Measurements from ENCODE around the gene MPLKIP.

- no peak for TF ChIP-seq ELK1 (IDR thresholded peaks at IDR 0.05; ENCODE audit: low read depth, low read length)
- TF ChIP-seq POLR2A (IDR thresholded peaks at IDR 0.05; ENCODE audit: low read depth, low read length): no peak
- no peak for TF ChIP-seq MYB (IDR thresholded peaks at IDR 0.05; ENCODE audit: borderline replicate concordance, low read depth, low read length)
- no peak for TF ChIP-seq CEBPB (IDR thresholded peaks at IDR 0.05; ENCODE audit: borderline replicate concordance in 1 of 2, low read depth in 2 of 2, low read length in 2 of 2)
- no peak for TF ChIP-seq CTCF (IDR thresholded peaks at IDR 0.05 in 2 of 3, conservative IDR thresholded peaks at IDR 0.05 in 1 of 3; ENCODE audit: control insufficient read depth in 2 of 3, extremely low read depth in 1 of 3, insufficient read depth in 1 of 3, low read depth in 3 of 3, low read length in 3 of 3)
- TF ChIP-seq ZNF384 (IDR thresholded peaks at IDR 0.05; ENCODE audit: borderline replicate concordance, low read depth, low read length): no peak
- no peak for TF ChIP-seq POLR2AphosphoS5 (IDR thresholded peaks at IDR 0.05; ENCODE audit: low read length)
- TF ChIP-seq SUPT20H (IDR thresholded peaks at IDR 0.05; ENCODE audit: borderline replicate concordance, control insufficient read depth, low read depth, low read length): no peak
- TF ChIP-seq MYC (IDR thresholded peaks at IDR 0.05; ENCODE audit: insufficient read depth, insufficient read length, insufficient replicate concordance, low read length, severe bottlenecking): no peak
Observed at GRCh38 chr7:40098810-40099209, 35.6 kb downstream of the MPLKIP start.

Measured in GM12878 (cell line).